HEK293T (cell line): Measurements from ENCODE around the gene GTPBP6.

ENCODE experiments used
- BHLHE40 ChIP-seq: fragments of 450-650 bp; IDR thresholded peaks from 2 replicates; pipeline ENCODE4 v1.6.1; 2016; ENCODE audit warnings: mild to moderate bottlenecking, moderate library complexity, borderline replicate concordance
- FOXA1 ChIP-seq: fragments of 450-650 bp; IDR thresholded peaks from 2 replicates; pipeline ENCODE4 v1.6.1; 2016; ENCODE audit warnings: mild to moderate bottlenecking
- SUZ12 ChIP-seq: fragments of 450-650 bp; IDR thresholded peaks from 2 replicates; pipeline ENCODE4 v1.6.1; 2016; ENCODE audit warnings: mild to moderate bottlenecking

DNA sequence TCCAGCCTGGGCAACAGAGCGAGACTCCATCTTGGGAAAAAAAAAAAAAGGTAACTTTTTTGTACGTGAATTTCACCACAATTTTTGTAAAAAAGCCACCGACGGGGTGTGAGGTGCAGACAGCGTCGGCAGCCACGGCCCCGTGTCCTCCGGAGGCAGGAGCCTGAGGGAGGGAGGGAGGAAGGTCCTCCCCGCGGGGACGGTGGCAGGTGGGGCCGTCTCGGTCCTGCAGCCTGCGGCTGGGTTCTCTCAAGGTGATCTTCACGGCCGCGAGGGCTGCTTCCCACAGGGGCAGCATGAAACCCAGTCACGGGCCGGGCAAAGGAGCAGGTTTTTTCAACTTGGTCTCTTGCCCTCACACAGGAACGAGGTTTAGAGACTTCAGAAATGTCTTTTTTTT lies 23.5 kb downstream of the GTPBP6 start:
- TF ChIP-seq BHLHE40 (no peak), FOXA1 (no peak), SUZ12 (no peak)
